ENCODE data around the gene DLGAP1. TPM values are rescaled to one million over a fixed set of nuclear protein-coding genes. Genes with fewer than 3 reads are reported as not detected.

The DLGAP1 gene
- total RNA-seq, 4 donors from 2014 or later: 1.2 to 1.4 (median 1.4) TPM

- WGBS: 3% methylated on average over 22 of the region's 22 CpGs
- intact Hi-C loops (cut with DNase I): loop anchor here (10.0 kb wide), 2 partner anchors 102 to 792 kb away; partner anchors contain the start of gene SMCHD1
These were observed 1007.8 kb downstream of the DLGAP1 start for GRCh38 chr18:3447068-3447894.

More at GRCh38 chr18:3447068-3447894, 1007.8 kb downstream of the DLGAP1 start:
- Histone ChIP-seq H3K36me3 (no peaks in the 10 kb centered on the region), H3K27ac (replicated peaks in 1 of 4) (peak overlapping the region; percentile 98 to 100 (median 98)), H3K4me3 (peak overlapping the region; percentile 69 to 96 (median 90)), H3K9me3 (no peaks in the 10 kb centered on the region), H3K27me3 (no peaks in the 10 kb centered on the region), H3K4me1 (peaks cover 9 to 15% (median 12%) of the 10 kb centered on the region in 4 donors)
- DNase-seq (ENCODE audit: extremely low spot score): no peak
- TF ChIP-seq POLR2AphosphoS5 (IDR thresholded peaks at IDR 0.05) (peak in 1 of 2 donors; percentile 45), CTCF (IDR thresholded peaks at IDR 0.05) (no peak), POLR2A (IDR thresholded peaks at IDR 0.05; ENCODE audit: low read depth) (no peak), EP300 (IDR thresholded peaks at IDR 0.05) (no peak)

Small RNA genes lying within 50 kb of the gene (small RNA-seq; reads per million reads assigned to genes)
- 0 reads per million in 3 donors for gene AP005208.1
- 0 reads per million in 3 donors for gene AP005403.1
- gene MIR6718: 0 reads per million in 3 donors
- gene RN7SL39P: 0 reads per million in 3 donors
- 0 reads per million in 3 donors for gene RNU6-831P
